NAMALWA (cell line): ENCODE measurements around the gene CDKN2B-AS1.

ENCODE experiments used
- DNase-seq: peaks from one replicate; pipeline ENCODE4 v3.0.0-alpha.2; 2015; ENCODE audit warnings: low spot score

CDKN2B-AS1 gene

GRCh38 chr9:22118810-22119521 is 124.4 kb downstream of the CDKN2B-AS1 start:
- DNase-seq = no peak

DNA sequence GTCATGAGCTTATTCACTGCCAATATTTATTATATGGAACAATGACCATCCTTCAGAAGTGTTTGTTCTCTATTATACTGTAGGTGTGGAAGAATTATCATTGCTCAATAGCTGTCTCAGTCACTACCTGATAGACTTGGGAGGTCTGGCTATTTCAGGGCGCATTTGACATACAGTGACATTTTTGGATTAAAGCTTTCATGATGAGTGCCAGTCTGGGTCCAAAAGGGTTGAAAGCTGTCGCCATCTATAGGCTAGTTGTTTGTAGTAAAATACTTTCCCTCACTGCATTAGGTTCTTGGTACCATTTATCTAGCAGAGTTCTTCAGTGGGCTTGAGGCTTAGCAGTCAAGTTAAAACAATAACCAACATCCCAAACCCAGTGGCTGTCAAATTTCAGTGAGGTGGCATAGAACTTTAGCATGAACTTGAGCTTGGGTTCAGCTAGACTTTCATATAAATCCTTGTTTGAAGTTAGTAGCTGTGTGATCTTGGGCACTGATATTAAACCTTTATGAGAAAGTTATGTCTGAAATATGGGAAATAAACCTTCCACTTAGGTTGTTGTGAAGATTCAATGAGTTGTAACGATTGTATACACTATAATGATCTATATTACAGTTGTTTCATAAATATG is 125.0 kb downstream of the CDKN2B-AS1 start:
- peak; percentile 55 for DNase-seq

- DNase-seq = no peak
Observed at GRCh38 chr9:22120159-22120549, 125.6 kb downstream of the CDKN2B-AS1 start.

- DNase-seq = no peak
Observed at GRCh38 chr9:22120595-22120994, 126.0 kb downstream of the CDKN2B-AS1 start.

GRCh38 chr9:22124263-22125011 is 129.8 kb downstream of the CDKN2B-AS1 start:
- no peak for DNase-seq

DNA sequence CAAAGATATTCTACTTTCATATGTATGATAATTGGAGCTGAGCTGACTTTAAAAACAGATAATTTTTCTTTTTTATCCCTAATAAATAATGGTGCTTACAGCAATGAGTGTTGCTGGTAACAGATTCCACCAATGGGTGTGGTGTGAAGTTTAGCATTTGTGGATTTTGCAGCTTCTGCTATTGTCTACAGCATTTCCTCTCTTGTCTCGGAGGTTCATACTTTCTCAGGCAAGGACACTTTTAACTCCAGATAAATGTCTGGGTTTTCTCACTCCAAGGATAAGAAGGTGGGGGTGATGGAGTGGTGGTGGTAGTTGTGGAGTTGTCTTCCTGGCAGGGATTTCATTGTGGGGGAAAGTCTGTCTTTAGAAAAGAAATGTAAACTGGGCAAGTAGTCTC is 134.5 kb downstream of the CDKN2B-AS1 start:
- no peak for DNase-seq

DNA sequence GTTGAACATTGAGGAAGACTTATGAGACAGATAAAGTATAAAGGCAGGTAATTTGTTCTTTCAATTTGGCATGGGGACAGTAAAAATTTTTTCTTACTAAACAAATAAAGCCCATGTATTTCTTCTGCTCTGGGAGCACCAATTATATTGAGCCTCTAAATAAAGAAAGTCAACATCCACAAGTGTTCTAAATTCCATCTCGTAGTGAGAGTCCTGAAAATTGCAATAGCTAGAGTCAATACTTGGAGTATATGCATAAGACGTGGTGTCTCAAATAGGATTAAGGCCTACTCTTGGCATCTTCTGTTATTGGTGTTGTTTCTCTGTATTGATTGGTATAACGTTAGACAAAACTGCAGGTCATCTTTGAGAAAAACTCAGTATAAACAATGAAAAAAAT is 135.0 kb downstream of the CDKN2B-AS1 start:
- no peak for DNase-seq

GRCh38 chr9:22131817-22132216 is 137.2 kb downstream of the CDKN2B-AS1 start:
- DNase-seq = no peak

GRCh38 chr9:22134390-22134789 is 139.8 kb downstream of the CDKN2B-AS1 start:
- DNase-seq = no peak

DNA sequence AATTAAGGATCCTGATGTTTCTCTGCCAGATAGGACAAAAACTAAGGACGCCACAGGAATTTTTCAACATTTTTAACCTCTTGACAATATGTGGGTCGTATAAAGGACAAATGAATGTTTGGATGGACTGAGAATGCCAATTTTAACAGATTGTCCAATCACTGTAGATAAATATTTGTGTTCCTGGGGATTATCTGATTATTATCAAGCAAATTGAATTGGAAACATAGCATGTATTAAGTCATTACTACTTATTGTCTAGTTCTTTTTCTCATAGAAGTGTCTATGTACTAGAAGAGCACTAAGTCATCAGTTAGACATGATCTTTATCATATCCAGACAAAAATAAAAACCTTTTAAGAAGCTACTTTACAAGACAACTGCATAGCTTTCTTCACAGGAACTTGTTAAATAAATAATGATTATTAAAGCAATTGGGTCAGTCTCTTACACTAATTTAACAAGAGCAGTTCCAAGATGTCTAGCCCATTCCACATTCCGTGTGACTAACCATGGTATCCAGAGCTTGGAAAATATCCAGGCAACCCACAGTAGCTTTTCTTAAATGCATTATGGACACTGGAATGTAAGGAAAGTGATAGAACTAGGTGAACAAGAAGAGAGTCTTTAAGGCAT is 142.0 kb downstream of the CDKN2B-AS1 start:
- no peak for DNase-seq

DNA sequence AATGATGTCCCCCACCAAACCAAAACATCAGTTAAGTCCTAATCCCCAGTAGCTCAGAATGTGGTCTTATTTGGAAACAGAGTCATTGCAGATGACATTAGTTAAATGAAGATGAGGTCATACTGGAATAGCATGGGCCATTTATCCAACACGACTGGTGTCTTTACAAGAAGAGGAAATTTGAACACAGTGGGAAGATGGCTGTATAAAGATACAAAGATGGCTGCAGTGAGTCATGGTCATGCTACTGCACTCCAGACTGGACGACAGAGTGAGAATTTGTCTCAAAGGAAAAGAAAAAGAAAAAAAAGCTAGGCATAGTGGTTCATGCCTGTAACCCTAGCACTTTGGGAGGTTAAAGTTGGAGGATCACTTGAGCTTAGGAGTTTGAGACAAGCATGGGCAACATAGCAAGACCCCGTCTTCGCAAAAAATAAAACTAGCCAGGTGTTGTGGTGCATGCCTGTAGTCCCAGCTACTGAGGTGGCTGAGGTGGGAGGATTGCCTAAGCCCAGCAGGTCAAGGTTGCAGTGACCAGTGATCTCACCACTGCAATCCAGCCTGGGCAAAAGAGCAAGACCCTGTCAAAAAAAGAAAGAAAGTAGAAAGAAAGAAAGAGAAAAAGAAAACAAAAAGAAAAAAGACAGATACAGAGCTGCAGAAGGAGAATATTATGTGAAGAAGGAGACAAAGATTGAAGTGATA is 144.5 kb downstream of the CDKN2B-AS1 start:
- DNase-seq = no peak

- DNase-seq = no peak
Observed at GRCh38 chr9:22141908-22142307, 147.3 kb downstream of the CDKN2B-AS1 start.

GRCh38 chr9:22142671-22143070 is 148.1 kb downstream of the CDKN2B-AS1 start:
- DNase-seq = no peak

- DNase-seq = no peak
Observed at GRCh38 chr9:22143799-22144625, 149.4 kb downstream of the CDKN2B-AS1 start.

DNA sequence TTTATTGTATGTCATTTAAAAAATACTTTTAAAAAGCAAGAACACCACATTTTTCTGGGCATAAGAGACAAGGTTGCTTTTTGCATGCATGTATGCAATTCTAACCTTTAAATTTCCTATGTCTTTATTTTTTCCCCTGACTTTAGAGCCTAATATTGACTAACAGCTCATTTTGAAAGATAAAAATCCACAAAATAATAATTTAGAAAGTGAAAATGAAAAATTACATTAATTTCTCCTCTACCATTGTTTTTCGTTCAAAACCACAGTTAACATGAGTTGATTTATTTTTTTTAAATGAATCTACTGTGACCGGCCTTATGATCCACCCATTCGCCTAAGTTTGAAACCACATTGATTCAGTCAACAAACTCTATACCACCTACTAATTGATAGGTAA is 152.0 kb downstream of the CDKN2B-AS1 start:
- DNase-seq = no peak

DNA sequence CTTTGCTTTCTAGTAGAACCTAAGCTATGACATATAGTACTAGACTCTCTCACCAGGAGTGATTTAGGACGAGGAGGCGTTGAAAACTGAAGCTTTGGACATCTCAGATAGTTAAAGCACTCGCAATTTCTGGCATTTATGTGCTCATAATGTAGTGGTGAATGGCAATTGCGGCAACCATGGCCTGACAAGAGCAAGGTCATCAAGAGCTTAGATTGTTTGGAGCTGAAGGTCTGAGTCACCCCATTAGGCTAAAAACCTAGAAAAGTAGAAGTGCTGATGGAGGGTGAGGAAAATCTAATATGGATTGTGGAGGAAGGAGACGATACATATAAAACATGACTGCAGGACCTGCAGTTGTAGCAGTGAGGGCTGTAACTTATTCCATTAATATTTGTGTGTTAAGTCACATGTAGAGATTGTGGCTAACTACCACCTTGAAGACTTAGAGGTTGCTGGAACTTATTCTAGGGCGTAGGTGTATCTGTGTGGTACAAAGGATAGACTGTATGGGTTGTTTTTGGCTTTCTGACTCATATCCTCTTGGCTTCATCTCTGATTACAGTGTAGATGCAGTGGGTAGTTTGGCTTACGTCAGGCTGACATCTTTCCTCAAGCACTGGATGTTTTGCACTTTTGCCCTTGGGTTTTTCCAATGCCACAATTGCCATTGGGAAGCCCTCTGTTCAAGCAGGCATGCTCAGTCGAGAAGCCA is 153.4 kb downstream of the CDKN2B-AS1 start:
- no peak for DNase-seq

DNA sequence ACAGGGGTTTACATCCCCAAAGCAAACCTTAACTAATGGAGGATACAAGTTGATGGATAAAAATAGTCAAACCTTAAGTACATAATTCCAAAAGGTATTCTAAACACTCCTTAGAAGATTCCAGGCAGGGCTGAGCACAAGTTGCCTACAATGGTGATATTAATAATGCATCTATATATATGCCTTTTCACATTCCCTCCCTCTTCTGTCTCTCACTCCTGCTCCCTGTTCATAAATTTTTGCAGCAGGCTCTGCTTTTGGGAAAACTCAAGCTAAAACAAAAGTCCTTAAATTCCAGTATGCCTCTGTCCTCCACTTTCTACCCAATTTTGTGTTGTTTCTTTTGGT is 153.9 kb downstream of the CDKN2B-AS1 start:
- DNase-seq = no peak

GRCh38 chr9:22148876-22149637 is 154.5 kb downstream of the CDKN2B-AS1 start:
- no peak for DNase-seq

- DNase-seq = no peak
Observed at GRCh38 chr9:22154064-22154463, 159.5 kb downstream of the CDKN2B-AS1 start.

DNA sequence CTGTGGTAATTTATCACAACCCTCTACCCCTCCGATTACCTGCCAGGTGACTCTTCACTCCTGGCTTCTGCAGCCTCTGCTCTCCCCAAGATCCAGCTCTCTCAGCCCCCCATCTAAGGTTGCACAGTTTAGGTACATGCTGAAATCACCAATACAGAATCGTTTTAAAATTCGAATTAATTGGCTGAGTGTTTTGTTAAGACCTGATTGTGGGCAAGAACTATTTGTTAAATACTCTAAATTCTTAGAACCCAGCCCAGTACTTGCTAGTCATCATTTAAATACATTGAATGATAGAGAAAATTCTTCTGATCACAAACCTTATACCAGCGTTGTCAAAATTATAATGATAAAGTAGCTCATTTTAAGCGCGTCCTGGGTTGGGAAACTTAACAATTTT is 162.0 kb downstream of the CDKN2B-AS1 start:
- no peak for DNase-seq
